ENCODE measurements around the gene IL21R.
"Not testable (repeated sequence)": the region's sequence is repeated elsewhere in the genome, so short reads cannot be mapped to it uniquely, and the experiment has no call there.

Gene IL21R

DNA sequence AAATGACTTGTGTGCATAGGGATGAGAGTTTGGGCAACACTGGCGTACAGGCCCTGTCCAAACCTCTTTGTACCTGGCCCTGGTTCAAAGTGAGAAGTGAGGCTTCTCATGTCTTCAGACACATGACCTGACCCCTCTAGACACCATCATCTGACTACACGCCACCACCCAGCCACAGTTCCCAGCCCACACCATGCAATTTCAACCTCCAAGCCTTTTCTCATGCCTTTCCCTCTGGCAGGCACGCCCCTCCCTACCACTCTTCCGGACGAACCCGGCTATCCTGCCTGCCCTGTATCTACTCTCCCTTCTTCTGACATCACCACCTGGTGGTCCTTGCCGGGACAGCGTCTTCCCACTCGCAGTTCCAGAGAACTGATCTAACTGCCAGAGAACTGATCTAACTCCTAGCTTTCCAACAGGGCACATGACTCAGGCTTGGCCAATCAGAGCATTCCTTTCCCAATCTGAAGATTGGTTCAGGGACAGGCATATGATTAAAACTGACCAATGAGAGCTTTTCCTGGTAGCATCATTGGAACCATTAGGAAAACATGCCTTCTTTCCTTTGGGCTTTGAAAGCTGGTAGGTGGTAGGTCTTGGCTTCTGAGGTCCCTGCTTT lies 27.1 kb upstream of the IL21R start:
- no peak for DNase-seq (ENCODE audit: low read depth in 2 of 2, low spot score in 1 of 2)

DNA sequence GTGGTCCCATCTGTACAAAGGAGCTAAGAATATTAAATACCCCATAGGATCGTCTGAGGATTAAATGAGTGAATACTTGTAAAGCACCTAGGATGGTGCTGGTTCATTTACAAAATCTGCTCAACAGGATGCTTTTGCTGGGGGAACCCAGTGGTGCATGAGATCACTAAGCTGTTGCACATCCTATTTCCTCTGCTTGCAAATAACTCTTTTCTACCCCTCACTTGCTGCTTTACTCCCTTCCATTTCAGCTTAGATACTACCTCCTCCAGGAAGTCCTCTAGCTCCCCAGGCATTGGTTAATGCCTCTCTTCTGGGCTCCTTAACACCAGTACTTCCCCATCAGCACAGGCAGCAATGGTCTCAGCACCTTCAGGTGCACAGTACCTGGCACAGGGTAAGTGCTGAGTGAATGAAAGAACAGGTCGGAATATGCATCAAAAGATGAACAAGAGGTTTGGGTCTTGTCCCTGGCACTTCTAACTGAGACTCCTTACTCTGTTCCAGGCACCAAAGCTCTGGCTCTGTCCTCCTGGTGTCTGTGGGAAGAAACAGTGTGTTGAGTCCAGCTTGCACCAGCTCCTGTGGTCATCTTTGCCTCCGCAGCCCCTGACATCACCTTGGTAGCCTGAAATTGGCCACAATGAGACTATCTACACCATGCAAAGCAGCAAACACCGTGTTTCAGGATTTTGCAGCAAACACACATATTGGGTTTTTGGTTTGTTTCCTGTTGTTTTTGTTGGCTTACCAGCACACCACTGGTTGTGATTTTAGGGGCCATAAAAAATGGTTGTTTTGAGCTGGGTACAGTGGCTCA lies 24.1 kb upstream of the IL21R start:
- DNase-seq (ENCODE audit: low read depth in 2 of 2, low spot score in 1 of 2): no peak

- DNase-seq (ENCODE audit: low read depth in 2 of 2, low spot score in 1 of 2): no peak
Observed at GRCh38 chr16:27378871-27379481, 23.0 kb upstream of the IL21R start.

GRCh38 chr16:27379919-27380318 lies 22.1 kb upstream of the IL21R start:
- DNase-seq (ENCODE audit: low read depth in 2 of 2, low spot score in 1 of 2): no peak

DNA sequence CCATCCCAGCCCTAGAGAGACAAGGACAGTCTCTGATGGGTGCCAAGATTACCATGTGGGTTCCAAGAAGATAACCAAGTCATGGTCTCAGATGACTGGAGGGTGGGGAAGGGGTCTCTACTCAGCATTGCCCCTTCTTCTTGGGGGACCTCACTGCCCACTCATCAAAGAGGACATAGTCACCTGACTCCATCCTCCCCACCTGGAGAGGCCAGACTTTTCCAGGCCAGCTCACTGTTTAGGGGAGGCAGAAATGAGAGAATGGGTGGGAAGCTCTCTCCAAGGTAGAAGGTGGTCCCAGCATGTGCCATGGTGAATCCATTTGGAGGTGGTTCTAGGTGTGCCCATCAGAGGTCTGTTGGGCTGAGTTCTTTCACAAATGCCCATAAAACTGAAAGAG lies 20.7 kb upstream of the IL21R start:
- DNase-seq (ENCODE audit: low read depth in 2 of 2, low spot score in 1 of 2): no peak

GRCh38 chr16:27381974-27382855 lies 19.8 kb upstream of the IL21R start:
- no peak for DNase-seq (ENCODE audit: low read depth in 2 of 2, low spot score in 1 of 2)

- DNase-seq (ENCODE audit: low read depth in 2 of 2, low spot score in 1 of 2): no peak
Observed at GRCh38 chr16:27383556-27384243, 18.3 kb upstream of the IL21R start.

- no peak for DNase-seq (ENCODE audit: low read depth in 2 of 2, low spot score in 1 of 2)
Observed at GRCh38 chr16:27384425-27384824, 17.5 kb upstream of the IL21R start.

DNA sequence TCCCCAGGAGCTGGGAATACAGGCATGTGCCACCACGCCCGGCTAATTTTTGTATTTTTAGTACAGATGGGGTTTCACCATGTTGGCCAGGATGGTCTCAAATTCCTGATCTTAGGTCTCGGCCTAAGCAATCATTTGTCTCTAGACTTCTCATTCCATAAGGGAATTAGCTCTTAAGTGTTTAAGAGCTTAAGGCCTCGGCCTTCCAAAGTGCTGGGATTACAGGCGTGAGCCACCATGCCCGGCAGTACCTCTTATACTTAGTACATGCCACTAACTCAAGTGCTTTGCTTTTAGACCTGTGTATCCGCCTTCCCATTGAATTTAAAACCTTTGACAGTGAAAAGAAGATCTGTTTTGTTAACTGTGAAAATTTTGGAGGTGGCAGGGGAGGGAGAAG lies 16.6 kb upstream of the IL21R start:
- DNase-seq (ENCODE audit: low read depth in 2 of 2, low spot score in 1 of 2): no peak

DNA sequence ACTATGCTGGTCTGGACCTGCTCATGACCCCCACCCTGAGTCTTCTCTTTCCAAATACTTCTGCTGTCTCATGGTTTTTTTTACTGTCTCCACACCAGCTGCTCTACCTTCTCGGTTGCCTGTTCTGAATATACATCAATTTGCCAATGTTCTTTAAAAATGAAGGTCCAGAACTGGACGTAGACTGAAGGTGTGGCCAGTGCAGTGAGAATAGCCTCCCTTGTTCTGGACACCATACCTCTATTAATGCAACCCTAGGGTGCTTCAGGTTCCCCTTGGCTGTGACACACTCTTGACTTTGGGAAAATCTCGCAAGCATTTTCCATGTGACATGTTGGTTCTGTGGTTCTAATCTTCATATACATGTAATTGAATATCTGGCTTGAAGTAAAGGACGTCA lies 15.3 kb upstream of the IL21R start:
- no peak for DNase-seq (ENCODE audit: low read depth in 2 of 2, low spot score in 1 of 2)

DNA sequence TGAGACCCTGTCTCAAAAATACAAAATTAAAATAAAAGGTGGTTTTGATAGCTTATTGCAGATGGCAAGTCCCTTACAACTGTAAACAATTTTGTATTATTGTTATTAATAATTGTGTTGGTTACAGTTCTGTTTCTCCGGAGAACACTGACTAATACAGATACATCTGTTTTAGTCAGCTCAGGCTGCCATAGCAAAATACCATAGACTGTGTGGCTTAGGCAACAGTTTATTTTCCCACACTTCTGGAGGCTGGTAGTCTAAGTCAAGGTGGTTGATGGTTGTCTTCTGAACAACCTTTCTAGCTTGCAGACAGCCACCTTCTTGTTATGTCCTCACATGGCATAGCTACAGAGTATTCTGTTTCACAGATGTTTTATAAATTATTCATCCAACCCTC lies 14.2 kb upstream of the IL21R start:
- DNase-seq (ENCODE audit: low read depth in 2 of 2, low spot score in 1 of 2): no peak

- no peak for DNase-seq (ENCODE audit: low read depth in 2 of 2, low spot score in 1 of 2)
Observed at GRCh38 chr16:27389272-27389961, 12.6 kb upstream of the IL21R start.

DNA sequence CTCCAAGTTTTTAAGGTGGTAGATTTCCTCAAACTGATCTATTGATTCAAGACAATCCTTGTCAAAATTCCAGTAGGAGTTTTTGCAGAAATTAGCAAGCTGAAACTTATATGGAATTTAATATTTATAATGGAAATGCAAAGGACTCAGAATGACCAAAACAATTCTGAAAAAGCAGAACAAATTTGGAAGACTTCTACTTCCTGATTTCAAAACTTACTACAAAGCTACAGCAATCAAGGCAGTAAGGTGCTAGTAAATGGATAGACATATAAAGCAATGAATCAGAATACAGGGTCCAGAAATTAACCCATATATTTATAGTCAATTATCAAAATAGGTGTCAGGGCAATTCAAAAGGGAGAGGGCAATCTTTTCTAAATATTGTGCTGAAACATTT lies 11.8 kb upstream of the IL21R start:
- DNase-seq (ENCODE audit: low read depth in 2 of 2, low spot score in 1 of 2): no peak

GRCh38 chr16:27392671-27393070 lies 9.3 kb upstream of the IL21R start:
- no peak for DNase-seq (ENCODE audit: low read depth in 2 of 2, low spot score in 1 of 2)

DNA sequence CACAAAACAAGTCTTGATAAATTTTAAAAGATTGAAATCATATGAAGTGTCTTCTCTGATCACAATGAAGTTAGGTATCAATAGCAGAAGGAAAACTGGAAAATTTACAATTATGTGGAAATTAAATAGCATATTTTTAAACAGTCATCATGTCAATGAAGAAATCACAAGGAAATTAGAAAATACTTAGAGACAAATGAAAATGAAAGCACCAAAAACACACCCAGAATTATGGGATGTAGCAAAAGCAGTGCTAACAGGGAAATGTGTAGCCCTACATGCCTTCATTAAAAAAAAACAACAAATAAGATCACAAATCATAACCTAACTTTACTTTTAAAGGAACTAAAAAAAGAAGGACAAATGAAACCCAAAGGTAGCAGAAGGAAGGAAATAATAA lies 7.5 kb upstream of the IL21R start:
- no peak for DNase-seq (ENCODE audit: low read depth in 2 of 2, low spot score in 1 of 2)

- DNase-seq (ENCODE audit: low read depth in 2 of 2, low spot score in 1 of 2): not testable (repeated sequence)
Observed at GRCh38 chr16:27398341-27398893, 3.6 kb upstream of the IL21R start.

DNA sequence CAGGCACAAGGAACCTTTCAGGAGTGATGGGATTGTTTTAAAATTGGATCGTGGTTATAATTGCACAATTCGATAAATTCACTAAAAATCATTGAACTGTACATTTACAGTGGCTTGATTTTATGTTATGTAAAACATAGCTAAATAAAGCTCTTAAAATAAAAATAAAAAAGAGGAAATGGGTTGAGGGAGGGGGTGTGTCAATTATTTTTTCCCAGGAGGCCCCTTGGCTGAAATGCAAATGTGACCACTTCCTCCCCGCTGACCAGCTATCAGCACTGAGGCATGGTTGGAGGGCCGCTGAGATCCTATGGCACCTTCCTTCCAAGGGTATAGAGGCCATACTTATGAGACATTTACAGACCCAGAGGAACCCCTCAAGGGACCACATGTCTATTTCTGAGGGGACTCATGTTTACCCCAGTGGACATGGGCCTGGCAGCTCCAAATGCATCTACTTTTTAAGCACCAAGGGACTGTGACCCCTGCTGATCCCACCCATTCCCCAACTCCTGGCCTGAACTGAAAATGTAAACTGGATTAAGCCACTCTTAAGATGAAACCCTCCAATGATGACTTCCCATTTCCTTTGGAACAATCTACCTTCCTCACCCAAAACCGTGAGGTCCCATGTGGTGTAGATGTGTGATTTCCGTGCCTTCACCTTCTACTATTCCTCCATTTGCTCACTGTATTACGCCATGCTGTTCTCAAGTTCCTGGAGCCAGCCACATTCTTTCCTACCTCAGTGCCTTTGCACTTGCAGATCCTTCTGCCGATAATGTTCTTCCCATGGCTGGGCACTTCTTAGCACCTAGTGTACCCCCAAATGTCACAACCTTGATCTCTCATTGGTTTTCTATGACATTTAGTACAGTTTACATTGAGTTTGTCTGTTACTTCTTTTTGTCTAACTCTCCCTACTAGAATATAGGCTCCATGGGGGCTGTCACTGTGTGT lies 2.8 kb upstream of the IL21R start:
- no peak for DNase-seq (ENCODE audit: low read depth in 2 of 2, low spot score in 1 of 2)

DNA sequence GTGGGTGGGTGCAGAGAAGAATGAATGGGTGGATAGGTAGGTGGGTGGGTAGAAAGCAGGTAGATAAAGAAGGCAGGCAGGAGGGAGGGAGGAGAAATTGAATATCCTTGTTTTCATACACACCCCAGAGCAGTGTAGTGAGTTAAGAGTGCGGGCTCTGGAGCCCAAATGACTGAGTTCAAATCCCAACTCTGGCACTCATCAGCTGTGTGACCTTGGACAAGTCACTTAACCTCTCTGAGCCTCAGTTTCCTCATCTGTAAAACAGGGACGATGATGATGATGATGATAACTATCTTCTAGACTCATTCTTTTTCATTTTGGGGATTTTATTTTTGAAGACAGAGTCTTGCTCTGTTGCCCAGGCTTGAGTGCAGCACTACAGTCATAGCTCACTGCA lies 2.0 kb upstream of the IL21R start:
- no peak for DNase-seq (ENCODE audit: low read depth in 2 of 2, low spot score in 1 of 2)

Measured in stimulated activated CD8-positive, alpha-beta memory T cell treated with anti-CD3 and anti-CD28 coated beads, Interleukin-4, amount 100 ng/mL, for 1 hour (primary cell).